ENCODE data around the gene OXLD1. TPM values are rescaled to one million over a fixed set of nuclear protein-coding genes. Genes with fewer than 3 reads are reported as not detected.
"Not testable (repeated sequence)": the region's sequence is repeated elsewhere in the genome, so short reads cannot be mapped to it uniquely, and the experiment has no call there.

Gene OXLD1
- total and polyA plus RNA-seq, 4 donors = 10.1 to 35.6 (median 24.0) TPM

DNA sequence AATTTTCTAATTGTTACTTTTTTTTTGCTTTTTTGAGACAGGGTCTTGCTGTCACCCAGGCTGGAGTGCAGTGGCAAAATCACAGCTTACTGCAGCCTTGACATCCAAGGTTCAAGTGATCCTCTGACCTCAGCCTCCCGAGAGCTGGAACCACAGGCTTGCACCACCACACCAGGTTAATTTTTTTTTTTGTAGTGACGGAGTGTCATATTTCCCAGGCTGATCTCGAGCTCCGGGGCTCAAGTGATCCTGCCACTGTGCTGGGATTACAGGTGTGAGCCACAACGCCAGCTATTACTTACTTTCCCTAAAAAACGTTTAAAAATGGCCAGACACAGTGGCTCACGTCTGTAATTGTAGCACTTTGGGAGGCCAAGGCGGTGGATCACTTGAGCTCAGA is 36.1 kb downstream of the OXLD1 start:
- Histone ChIP-seq H3K4me1 (ENCODE audit: control insufficient read depth, insufficient read depth, low read length) (peaks cover under 1% of the 10 kb centered on the region), H3K27me3 (ENCODE audit: control insufficient read depth, insufficient read depth, low read length) (no peaks in the 10 kb centered on the region), H3K4me3 (ENCODE audit: low read depth, low read length) (no peak overlapping the region), H3K36me3 (ENCODE audit: control insufficient read depth, insufficient read depth, low read length) (peaks cover 48% of the 10 kb centered on the region), H3K27ac (ENCODE audit: low read depth, low read length) (no peak overlapping the region), H3K9me3 (ENCODE audit: control insufficient read depth, insufficient read depth, low read length) (no peaks in the 10 kb centered on the region)
- no peak for DNase-seq (ENCODE audit: low read depth in 4 of 6, low spot score in 6 of 6)
- 93% methylated on average over 7 of the region's 8 CpGs for WGBS (ENCODE audit: insufficient coverage)

DNA sequence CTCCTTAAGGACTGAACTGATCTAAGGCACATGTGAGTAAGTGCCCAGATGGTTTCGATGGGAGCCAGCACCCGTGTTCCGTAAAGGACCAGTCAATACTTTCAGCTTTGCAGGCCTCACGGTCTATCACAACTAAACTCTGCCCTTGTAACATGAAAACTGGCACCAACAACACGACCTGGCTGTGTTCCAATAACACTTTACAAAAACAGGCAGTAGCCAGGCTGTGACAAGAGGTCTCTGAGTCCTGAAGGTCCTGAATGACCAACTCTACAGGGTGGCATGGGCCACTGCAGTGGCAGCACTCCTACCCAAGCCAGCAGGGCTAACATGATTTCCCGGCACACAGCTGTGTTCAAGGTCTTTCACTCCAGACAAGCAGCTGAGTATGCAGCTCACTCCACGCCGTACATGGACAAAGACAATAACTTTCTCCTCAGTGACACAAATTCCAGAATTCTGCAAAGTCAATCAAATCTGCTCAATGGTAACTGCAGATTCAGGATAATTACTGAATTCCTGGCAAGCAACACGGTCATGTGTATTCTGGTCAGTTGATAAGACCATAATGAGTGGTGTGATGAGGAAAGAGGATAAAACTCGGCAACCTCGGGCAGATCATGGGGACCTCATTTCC is 44.8 kb downstream of the OXLD1 start:
- Histone ChIP-seq H3K4me3 (ENCODE audit: low read depth, low read length) (no peak overlapping the region), H3K36me3 (ENCODE audit: control insufficient read depth, insufficient read depth, low read length) (peaks cover 86% of the 10 kb centered on the region), H3K27ac (ENCODE audit: low read depth, low read length) (no peak overlapping the region), H3K4me1 (ENCODE audit: control insufficient read depth, insufficient read depth, low read length) (no peaks in the 10 kb centered on the region), H3K9me3 (ENCODE audit: control insufficient read depth, insufficient read depth, low read length) (no peaks in the 10 kb centered on the region), H3K27me3 (ENCODE audit: control insufficient read depth, insufficient read depth, low read length) (no peaks in the 10 kb centered on the region)
- DNase-seq (ENCODE audit: low read depth in 4 of 6, low spot score in 6 of 6) = no peak
- WGBS (ENCODE audit: insufficient coverage) = 85% methylated on average over 6 of the region's 11 CpGs

DNA sequence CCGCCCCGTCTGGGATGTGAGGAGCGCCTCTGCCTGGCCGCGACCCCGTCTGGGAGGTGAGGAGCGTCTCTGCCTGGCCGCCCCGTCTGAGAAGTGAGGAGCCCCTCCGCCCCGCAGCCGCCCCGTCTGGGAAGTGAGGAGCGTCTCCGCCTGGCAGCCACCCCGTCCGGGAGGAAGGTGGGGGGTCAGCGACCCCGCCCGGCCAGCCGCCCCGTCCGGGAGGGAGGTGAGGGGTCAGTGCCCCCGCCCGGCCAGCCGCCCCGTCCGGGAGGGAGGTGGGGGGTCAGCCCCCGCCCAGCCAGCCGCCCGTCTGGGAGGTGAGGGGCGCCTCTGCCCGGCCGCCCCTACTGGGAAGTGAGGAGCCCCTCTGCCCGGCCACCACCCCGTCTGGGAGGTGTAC is 48.1 kb downstream of the OXLD1 start:
- H3K9me3 ChIP-seq (ENCODE audit: control insufficient read depth, insufficient read depth, low read length); DNase-seq (ENCODE audit: low read depth in 4 of 6, low spot score in 6 of 6); H3K27ac ChIP-seq (ENCODE audit: low read depth, low read length); H3K4me3 ChIP-seq (ENCODE audit: low read depth, low read length); H3K27me3 ChIP-seq (ENCODE audit: control insufficient read depth, insufficient read depth, low read length); H3K4me1 ChIP-seq (ENCODE audit: control insufficient read depth, insufficient read depth, low read length): not testable (repeated sequence)
- H3K36me3 ChIP-seq (ENCODE audit: control insufficient read depth, insufficient read depth, low read length) = peaks cover 83% of the 10 kb centered on the region
- no CpG with 5 or more reads among the region's 36 CpGs for WGBS (ENCODE audit: insufficient coverage)

DNA sequence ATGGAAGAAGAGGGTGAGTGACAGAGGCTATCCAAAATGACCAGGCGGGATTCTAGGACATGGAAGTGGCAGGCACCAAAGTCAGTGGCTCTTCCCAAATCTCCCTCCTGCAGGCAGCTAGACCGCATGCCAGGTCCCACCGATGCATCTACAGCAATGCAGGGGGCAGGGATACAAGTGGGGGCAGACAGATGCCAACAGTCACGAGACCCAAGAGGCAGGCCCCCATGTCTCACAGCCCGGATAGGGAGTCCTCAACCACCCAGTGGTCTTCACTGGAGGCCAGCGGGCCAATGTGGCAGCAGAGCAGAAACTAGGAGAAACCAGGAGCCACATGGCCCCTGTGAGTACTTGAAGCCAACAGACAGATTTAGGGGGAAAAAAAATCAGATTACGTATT is 49.5 kb downstream of the OXLD1 start:
- Histone ChIP-seq H3K4me1 (ENCODE audit: control insufficient read depth, insufficient read depth, low read length) (no peaks in the 10 kb centered on the region), H3K9me3 (ENCODE audit: control insufficient read depth, insufficient read depth, low read length) (no peaks in the 10 kb centered on the region), H3K27ac (ENCODE audit: low read depth, low read length) (no peak overlapping the region), H3K4me3 (ENCODE audit: low read depth, low read length) (no peak overlapping the region), H3K36me3 (ENCODE audit: control insufficient read depth, insufficient read depth, low read length) (peaks cover 81% of the 10 kb centered on the region), H3K27me3 (ENCODE audit: control insufficient read depth, insufficient read depth, low read length) (no peaks in the 10 kb centered on the region)
- WGBS (ENCODE audit: insufficient coverage) = 49% methylated on average over 6 of the region's 7 CpGs
- no peak for DNase-seq (ENCODE audit: low read depth in 4 of 6, low spot score in 6 of 6)

DNA sequence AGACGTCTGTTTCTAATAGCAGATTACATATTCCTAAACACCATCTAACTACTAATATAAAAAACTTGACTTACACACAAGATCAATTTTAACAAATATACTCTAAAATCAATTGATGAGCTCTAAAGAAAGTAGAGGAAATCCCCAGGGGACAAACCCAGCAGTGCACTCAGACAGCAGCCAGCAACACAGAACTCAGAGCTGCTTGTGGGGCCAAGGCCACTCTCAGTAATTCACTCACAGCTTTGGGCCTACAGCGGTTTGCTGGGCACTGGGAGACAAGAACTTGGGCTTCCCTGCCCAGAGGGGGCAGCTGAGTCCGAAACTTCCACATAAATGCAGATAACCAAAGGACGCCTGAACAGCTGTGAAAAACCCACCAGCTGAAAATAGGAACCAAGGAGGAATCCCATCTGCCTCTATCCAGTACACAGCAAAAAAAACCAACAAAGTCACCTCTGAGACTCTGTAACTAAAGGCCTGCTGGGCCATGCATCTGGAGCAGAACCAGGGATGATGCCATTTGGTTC is 50.9 kb downstream of the OXLD1 start:
- DNase-seq (ENCODE audit: low read depth in 4 of 6, low spot score in 6 of 6) = no peak
- 89% methylated on average over 3 of the region's 4 CpGs for WGBS (ENCODE audit: insufficient coverage)
- H3K4me3 ChIP-seq (ENCODE audit: low read depth, low read length) = no peak overlapping the region
- no peak overlapping the region for H3K27ac ChIP-seq (ENCODE audit: low read depth, low read length)
- H3K36me3 ChIP-seq (ENCODE audit: control insufficient read depth, insufficient read depth, low read length) = peaks cover 74% of the 10 kb centered on the region
- H3K9me3 ChIP-seq (ENCODE audit: control insufficient read depth, insufficient read depth, low read length) = no peaks in the 10 kb centered on the region
- no peaks in the 10 kb centered on the region for H3K27me3 ChIP-seq (ENCODE audit: control insufficient read depth, insufficient read depth, low read length)
- no peaks in the 10 kb centered on the region for H3K4me1 ChIP-seq (ENCODE audit: control insufficient read depth, insufficient read depth, low read length)

Small RNA genes lying within 50 kb of the gene (small RNA-seq; reads per million reads assigned to genes)
- not detected for gene MIR6786 (ENCODE audit: low replicate concordance)

Other genes starting within 250 kb of the OXLD1 start
- 1,000 to 10,000 TPM; 1,777 to 2,883 TPM for gene ACTG1, start 153.8 kb downstream of the OXLD1 start, total RNA-seq
- 1,000 to 10,000 TPM; 3,154 to 3,460 TPM for gene ACTG1, start 153.8 kb downstream of the OXLD1 start, polyA plus RNA-seq (ENCODE audit: insufficient read length in 2 of 2)
- gene FSCN2, start 138.2 kb downstream of the OXLD1 start, total RNA-seq = 1 to 10 TPM in 1 of 2 donors, under 1 TPM in 1; 0.89 to 1.7 TPM
- 1 to 10 TPM; 1.5 to 3.1 TPM for gene FSCN2, start 138.2 kb downstream of the OXLD1 start, polyA plus RNA-seq (ENCODE audit: insufficient read length in 2 of 2)
- gene FAAP100, start 114.3 kb downstream of the OXLD1 start, total RNA-seq = 10 to 100 TPM; 16.9 to 22.8 TPM
- gene FAAP100, start 114.3 kb downstream of the OXLD1 start, polyA plus RNA-seq (ENCODE audit: insufficient read length in 2 of 2) = 10 to 100 TPM; 55.5 to 70.9 TPM
- 10 to 100 TPM; 38.8 to 40.1 TPM for gene NPLOC4, start 29.5 kb downstream of the OXLD1 start, total RNA-seq
- 10 to 100 TPM; 46.0 to 60.6 TPM for gene NPLOC4, start 29.5 kb downstream of the OXLD1 start, polyA plus RNA-seq (ENCODE audit: insufficient read length in 2 of 2)
- gene TSPAN10, start 29.4 kb downstream of the OXLD1 start, total RNA-seq = 1 to 10 TPM in 1 of 2 donors, under 1 TPM in 1; 0.69 to 1.3 TPM
- gene TSPAN10, start 29.4 kb downstream of the OXLD1 start, polyA plus RNA-seq (ENCODE audit: insufficient read length in 2 of 2) = 1 to 10 TPM; 1.2 to 1.6 TPM
- gene PDE6G, start 10.1 kb downstream of the OXLD1 start, total RNA-seq = 1 to 10 TPM in 1 of 2 donors, not detected in 1; 3.7 TPM
- gene PDE6G, start 10.1 kb downstream of the OXLD1 start, polyA plus RNA-seq (ENCODE audit: insufficient read length in 2 of 2) = 1 to 10 TPM; 1.9 to 2.0 TPM
- gene CCDC137, start 132 bp upstream of the OXLD1 start, total RNA-seq = 10 to 100 TPM in 1 of 2 donors, 1 to 10 TPM in 1; 3.9 to 11.9 TPM
- gene CCDC137, start 132 bp upstream of the OXLD1 start, polyA plus RNA-seq (ENCODE audit: insufficient read length in 2 of 2) = 10 to 100 TPM; 21.1 to 25.9 TPM
- 10 to 100 TPM; 43.2 to 57.1 TPM for gene ARL16, start 17.2 kb upstream of the OXLD1 start, total RNA-seq
- 10 to 100 TPM; 64.8 to 69.1 TPM for gene ARL16, start 17.2 kb upstream of the OXLD1 start, polyA plus RNA-seq (ENCODE audit: insufficient read length in 2 of 2)
- gene HGS, start 17.4 kb upstream of the OXLD1 start, total RNA-seq = 10 to 100 TPM; 37.9 to 66.7 TPM
- 100 to 1,000 TPM; 107 to 128 TPM for gene HGS, start 17.4 kb upstream of the OXLD1 start, polyA plus RNA-seq (ENCODE audit: insufficient read length in 2 of 2)
- 10 to 100 TPM in 1 of 2 donors, 1 to 10 TPM in 1; 9.2 to 10.7 TPM for gene MRPL12, start 36.8 kb upstream of the OXLD1 start, total RNA-seq
- gene MRPL12, start 36.8 kb upstream of the OXLD1 start, polyA plus RNA-seq (ENCODE audit: insufficient read length in 2 of 2) = 10 to 100 TPM; 74.5 to 76.0 TPM
- 10 to 100 TPM in 1 of 2 donors, 1 to 10 TPM in 1; 6.1 to 10.4 TPM for gene SLC25A10, start 45.7 kb upstream of the OXLD1 start, total RNA-seq
- gene SLC25A10, start 45.7 kb upstream of the OXLD1 start, polyA plus RNA-seq (ENCODE audit: insufficient read length in 2 of 2) = 10 to 100 TPM; 14.1 to 15.2 TPM
- gene GCGR, start 137.5 kb upstream of the OXLD1 start, total RNA-seq = under 1 TPM; 0.50 to 0.99 TPM
- gene GCGR, start 137.5 kb upstream of the OXLD1 start, polyA plus RNA-seq (ENCODE audit: insufficient read length in 2 of 2) = 1 to 10 TPM in 1 of 2 donors, not detected in 1; 1.3 TPM
- gene MCRIP1, start 166.7 kb upstream of the OXLD1 start, total RNA-seq = 100 to 1,000 TPM in 1 of 2 donors, 10 to 100 TPM in 1; 51.0 to 146 TPM
- gene MCRIP1, start 166.7 kb upstream of the OXLD1 start, polyA plus RNA-seq (ENCODE audit: insufficient read length in 2 of 2) = 100 to 1,000 TPM; 216 to 234 TPM
- gene PPP1R27, start 168.4 kb upstream of the OXLD1 start, total RNA-seq = under 1 TPM in 1 of 2 donors, not detected in 1; 0.17 TPM
- under 1 TPM in 1 of 2 donors, not detected in 1; 0.18 TPM for gene PPP1R27, start 168.4 kb upstream of the OXLD1 start, polyA plus RNA-seq (ENCODE audit: insufficient read length in 2 of 2)
- 100 to 1,000 TPM; 143 to 443 TPM for gene P4HB, start 193.9 kb upstream of the OXLD1 start, total RNA-seq
- 100 to 1,000 TPM; 254 to 311 TPM for gene P4HB, start 193.9 kb upstream of the OXLD1 start, polyA plus RNA-seq (ENCODE audit: insufficient read length in 2 of 2)
- 100 to 1,000 TPM in 1 of 2 donors, 10 to 100 TPM in 1; 46.6 to 158 TPM for gene ARHGDIA, start 204.7 kb upstream of the OXLD1 start, total RNA-seq
- 100 to 1,000 TPM; 318 to 319 TPM for gene ARHGDIA, start 204.7 kb upstream of the OXLD1 start, polyA plus RNA-seq (ENCODE audit: insufficient read length in 2 of 2)
- 10 to 100 TPM; 54.6 to 77.1 TPM for gene ALYREF, start 225.0 kb upstream of the OXLD1 start, total RNA-seq
- 10 to 100 TPM; 77.4 to 84.5 TPM for gene ALYREF, start 225.0 kb upstream of the OXLD1 start, polyA plus RNA-seq (ENCODE audit: insufficient read length in 2 of 2)
- 100 to 1,000 TPM in 1 of 2 donors, 10 to 100 TPM in 1; 53.8 to 120 TPM for gene ANAPC11, start 225.1 kb upstream of the OXLD1 start, total RNA-seq
- gene ANAPC11, start 225.1 kb upstream of the OXLD1 start, polyA plus RNA-seq (ENCODE audit: insufficient read length in 2 of 2) = 100 to 1,000 TPM; 142 to 144 TPM
- 1 to 10 TPM; 1.1 to 4.4 TPM for gene NPB, start 235.6 kb upstream of the OXLD1 start, total RNA-seq
- gene NPB, start 235.6 kb upstream of the OXLD1 start, polyA plus RNA-seq (ENCODE audit: insufficient read length in 2 of 2) = 1 to 10 TPM; 2.1 to 3.8 TPM
- gene PCYT2, start 244.8 kb upstream of the OXLD1 start, total RNA-seq = 10 to 100 TPM; 31.4 to 36.4 TPM
- 10 to 100 TPM; 62.9 to 67.4 TPM for gene PCYT2, start 244.8 kb upstream of the OXLD1 start, polyA plus RNA-seq (ENCODE audit: insufficient read length in 2 of 2)